Hematopoietic multipotent progenitor cell (in vitro differentiated cells): ENCODE results near the gene TANC1. TPM values are rescaled to one million over a fixed set of nuclear protein-coding genes. Genes with fewer than 3 reads are reported as not detected.

Experiments used
- DNase-seq, 3 donors: peaks; one replicate each; pipeline ENCODE4 v3.0.0-alpha.2; 2011 to 2015; ENCODE audit warnings: low read depth in 2 of 3, low spot score in 2 of 3
- total RNA-seq: library from RNA; depleted of rRNA; stranded (reverse); fragments of >200 nt; gene quantifications from one replicate; pipeline ENCODE4 v1.2.3, GENCODE V29; 2012

TANC1 gene
- total RNA-seq, 1 donor = 7.3 TPM

GRCh38 chr2:159053161-159054031 is 85.0 kb downstream of the TANC1 start:
- no peak for DNase-seq

- no peak for DNase-seq
Observed at GRCh38 chr2:159054032-159054334, 85.5 kb downstream of the TANC1 start.

- no peak for DNase-seq
Observed at GRCh38 chr2:159054985-159055384, 86.5 kb downstream of the TANC1 start.

- no peak for DNase-seq
Observed at GRCh38 chr2:159060518-159060917, 92.1 kb downstream of the TANC1 start.

- no peak for DNase-seq
Observed at GRCh38 chr2:159063677-159064076, 95.2 kb downstream of the TANC1 start.

GRCh38 chr2:159064446-159065301 is 96.2 kb downstream of the TANC1 start:
- no peak for DNase-seq

- DNase-seq = no peak
Observed at GRCh38 chr2:159065313-159065712, 96.9 kb downstream of the TANC1 start.

GRCh38 chr2:159065891-159066290 is 97.5 kb downstream of the TANC1 start:
- no peak for DNase-seq

GRCh38 chr2:159066541-159067156 is 98.2 kb downstream of the TANC1 start:
- DNase-seq = no peak

GRCh38 chr2:159067971-159068370 is 99.5 kb downstream of the TANC1 start:
- DNase-seq = no peak

- DNase-seq = no peak
Observed at GRCh38 chr2:159069229-159069628, 100.8 kb downstream of the TANC1 start.

GRCh38 chr2:159070235-159070634 is 101.8 kb downstream of the TANC1 start:
- DNase-seq = no peak

- DNase-seq = no peak
Observed at GRCh38 chr2:159071190-159071915, 102.9 kb downstream of the TANC1 start.

- no peak for DNase-seq
Observed at GRCh38 chr2:159072795-159073194, 104.4 kb downstream of the TANC1 start.

GRCh38 chr2:159073256-159073655 is 104.8 kb downstream of the TANC1 start:
- no peak for DNase-seq

GRCh38 chr2:159074605-159075004 is 106.2 kb downstream of the TANC1 start:
- DNase-seq = no peak

- no peak for DNase-seq
Observed at GRCh38 chr2:159075727-159076126, 107.3 kb downstream of the TANC1 start.

- no peak for DNase-seq
Observed at GRCh38 chr2:159076241-159076640, 107.8 kb downstream of the TANC1 start.

GRCh38 chr2:159077869-159078268 is 109.4 kb downstream of the TANC1 start:
- DNase-seq = no peak

- DNase-seq = no peak
Observed at GRCh38 chr2:159078443-159078842, 110.0 kb downstream of the TANC1 start.

GRCh38 chr2:159080641-159081040 is 112.2 kb downstream of the TANC1 start:
- no peak for DNase-seq
